ENCODE results near the gene OS9. TPM values are rescaled to one million over a fixed set of nuclear protein-coding genes. Genes with fewer than 3 reads are reported as not detected.

Gene OS9
- total RNA-seq, 1 experiment from 2014 or later = 152 TPM

DNA sequence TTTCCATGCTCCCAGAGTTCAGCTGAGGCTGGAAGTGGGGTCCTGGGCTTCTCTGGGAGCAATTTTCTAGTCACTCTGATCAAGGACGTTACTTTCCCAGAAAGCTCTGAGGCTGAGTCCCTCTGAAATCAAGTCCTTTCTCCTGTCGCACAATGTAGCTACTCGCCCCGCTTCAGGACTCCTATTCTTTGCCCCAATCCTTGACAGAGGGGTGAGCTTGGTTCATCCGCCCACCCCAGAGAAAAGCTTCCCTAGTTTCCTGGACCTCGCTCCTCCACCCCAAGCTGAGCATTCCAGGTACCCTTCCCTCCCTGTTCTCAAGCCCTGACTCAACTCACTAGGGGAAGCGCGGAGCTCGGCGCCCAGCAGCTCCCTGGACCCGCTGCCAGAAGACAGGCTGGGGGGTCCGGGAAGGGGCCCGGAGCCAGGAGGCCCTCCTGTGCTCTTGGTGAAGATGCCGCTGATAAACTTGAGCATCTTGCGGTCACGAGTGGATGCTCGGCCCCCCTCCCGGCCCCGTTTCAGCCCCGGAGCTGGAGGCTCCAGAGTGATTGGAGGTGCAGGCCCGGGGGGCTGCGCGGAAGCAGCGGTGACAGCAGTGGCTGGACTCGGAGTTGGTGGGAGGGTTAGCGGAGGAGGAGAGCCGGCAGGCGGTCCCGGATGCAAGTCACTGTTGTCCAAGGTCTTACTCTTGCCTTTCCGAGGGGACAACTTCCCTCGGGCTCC is 43.0 kb downstream of the OS9 start:
- DNase-seq (ENCODE audit: low read depth) = no peak

DNA sequence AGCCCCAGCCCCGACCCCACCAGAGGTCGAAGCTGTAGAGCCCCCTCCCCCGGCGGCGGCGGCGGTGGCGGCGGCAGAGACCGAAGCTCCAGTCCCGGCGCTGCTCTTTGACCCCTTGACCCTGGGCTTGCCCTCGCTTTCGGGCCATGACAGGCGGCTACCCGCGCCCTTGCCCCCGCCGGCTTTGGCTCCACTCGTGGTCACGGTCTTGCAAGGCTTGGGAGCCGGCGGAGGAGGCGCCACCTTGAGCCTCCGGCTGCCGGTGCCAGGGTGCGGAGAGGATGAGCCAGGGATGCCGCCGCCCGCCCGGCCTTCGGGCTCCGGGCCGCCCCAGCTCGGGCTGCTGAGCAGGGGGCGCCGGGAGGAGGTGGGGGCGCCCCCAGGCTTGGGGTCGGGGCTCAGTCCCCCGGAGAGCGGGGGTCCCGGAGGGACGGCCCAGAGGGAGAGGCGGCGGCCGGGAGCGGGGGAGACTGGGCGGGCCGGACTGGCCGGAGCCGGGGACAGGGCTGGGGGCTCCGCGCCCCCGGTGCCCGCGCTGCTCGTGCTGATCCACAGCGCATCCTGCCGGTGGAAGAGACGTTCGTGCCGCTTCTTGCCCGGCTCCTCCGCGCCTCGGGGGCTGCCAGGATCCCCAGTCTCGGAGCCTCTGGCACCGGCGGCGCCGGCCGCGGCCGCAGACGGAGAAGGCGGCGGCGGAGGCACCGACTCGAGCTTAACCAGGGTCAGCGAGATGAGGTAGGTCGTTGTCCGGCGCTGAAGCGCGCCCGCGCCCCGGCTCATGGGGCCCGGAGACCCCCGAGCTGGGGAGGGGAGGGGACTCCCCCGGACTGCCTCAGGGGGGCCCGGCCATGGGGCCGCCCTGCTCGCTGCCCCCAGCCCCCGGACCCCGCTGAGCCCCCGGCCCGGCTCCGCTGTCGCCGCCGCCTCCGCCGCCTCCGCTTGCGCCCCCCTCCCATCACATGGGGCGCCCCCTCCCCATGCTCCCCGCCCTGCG is 43.8 kb downstream of the OS9 start:
- no peak for DNase-seq (ENCODE audit: low read depth)

DNA sequence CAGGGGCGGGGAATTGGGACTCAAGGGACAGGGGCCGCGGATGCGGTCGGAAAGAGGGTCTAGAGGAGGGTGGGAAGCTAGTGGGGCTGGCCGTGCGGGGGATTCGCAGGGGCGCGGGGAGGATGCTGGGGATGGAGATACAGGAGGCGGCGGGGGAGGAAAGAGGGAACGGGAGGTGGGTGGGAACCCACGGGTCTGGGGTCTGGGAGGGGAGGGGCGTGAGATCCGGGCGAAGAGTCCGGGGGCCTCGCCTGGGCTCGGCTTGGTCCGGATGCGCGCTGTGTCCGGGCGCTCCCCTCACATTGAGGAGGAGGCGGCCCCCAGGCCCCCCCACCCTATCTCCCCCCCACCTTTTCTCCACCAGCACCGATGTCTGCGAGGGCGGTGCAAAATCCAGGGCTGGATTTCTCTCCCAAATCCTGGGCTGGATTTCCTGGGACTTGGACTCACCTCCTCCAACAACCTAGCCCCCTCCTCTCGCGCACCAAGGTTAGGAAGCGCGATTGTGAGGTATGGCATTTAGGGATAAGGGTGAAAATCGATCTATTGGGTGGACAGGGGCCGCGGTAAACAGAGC is 44.8 kb downstream of the OS9 start, which contains the start of gene AGAP2:
Gene AGAP2, minus strand, starts transcription at position 82 of the 577 bp plus-strand sequence. CDS start 496 bp downstream, outside the sequence.
- DNase-seq (ENCODE audit: low read depth) = peak; percentile 21

DNA sequence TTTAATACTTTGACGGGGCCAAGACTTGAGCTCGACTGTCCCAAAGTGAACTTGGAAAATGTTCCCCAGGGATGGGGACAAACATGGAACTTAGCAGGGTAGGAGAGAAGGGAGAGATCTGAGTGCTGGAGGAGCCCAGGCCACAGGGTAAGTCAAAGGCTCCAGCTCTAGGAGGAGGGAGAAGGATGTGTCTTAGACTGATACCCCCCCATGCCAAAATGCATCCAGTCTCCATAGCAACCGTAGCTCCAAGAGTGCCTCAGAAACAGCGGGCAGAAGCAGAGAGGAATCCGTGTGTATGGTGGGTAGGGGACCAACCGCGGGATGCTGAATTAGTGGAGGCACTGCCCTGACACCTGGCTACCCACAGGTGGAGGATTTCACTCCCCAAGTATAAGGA is 45.5 kb downstream of the OS9 start:
- DNase-seq (ENCODE audit: low read depth) = no peak

DNA sequence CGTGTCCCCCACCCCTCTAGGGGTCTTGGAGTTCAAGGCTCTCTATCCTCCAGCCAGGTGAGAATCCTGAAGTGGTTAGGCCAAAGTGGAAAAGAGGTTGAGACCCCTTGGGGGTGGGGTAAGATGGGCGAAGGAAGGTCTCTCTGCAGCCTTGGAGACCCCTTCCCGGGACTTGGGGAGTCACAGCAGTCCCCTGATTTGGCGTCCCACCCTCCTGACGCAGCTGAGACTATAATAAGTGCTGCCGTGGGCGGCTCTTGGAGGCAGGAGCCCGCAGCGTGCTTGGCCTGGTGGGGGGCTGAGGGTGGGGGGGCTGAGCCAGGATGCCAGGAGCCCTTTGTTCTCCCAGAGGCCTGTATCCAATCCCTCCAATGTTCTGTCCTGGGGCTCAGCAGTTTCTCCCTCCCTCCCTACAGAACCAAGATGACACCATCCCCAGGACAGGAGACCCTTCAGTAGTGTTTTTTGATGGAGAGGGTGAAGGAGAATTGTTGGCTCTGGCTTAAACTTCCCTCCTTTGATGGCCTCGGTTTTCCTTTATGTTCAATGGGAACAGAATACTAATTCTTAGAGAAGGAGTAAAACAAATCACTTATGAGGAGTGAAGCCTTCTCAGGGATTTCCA is 46.1 kb downstream of the OS9 start:
- DNase-seq (ENCODE audit: low read depth) = no peak

DNA sequence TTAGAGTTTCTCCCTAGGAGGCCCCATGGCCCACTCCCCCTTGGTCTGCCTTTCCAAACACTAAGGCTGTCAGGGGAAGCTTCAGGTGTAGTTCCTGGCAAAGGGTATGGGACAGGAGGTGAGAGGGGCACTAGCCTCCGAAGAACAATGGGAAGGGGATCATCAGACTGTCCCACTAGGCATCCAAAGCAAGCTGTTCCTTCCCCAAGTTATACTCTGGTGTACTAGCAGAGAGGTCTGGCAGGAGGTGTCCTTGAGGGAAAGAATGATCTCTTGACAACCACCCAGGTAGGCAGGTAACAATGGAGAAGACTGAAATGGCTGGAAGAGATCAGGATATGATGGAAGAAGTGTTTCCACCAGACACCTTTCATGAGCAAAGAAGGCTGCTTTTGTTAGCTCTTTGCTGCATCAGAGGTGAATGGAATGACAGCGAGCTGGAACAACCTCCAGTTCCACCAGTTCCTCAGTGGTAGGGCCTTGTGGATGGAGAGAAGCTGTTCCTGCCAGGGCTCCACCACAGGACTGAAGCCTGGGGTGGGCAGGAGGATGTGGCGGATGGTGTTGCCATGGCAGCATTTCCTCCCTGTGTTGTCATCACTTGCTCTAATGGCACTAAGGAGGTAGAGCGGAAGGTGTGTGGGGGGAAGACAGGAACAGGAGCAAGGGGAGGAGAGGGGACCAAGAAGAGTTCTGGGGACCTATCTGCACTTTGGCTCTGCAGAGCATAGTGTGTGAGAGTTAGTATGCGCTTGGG is 46.9 kb downstream of the OS9 start:
- no peak for DNase-seq (ENCODE audit: low read depth)

DNA sequence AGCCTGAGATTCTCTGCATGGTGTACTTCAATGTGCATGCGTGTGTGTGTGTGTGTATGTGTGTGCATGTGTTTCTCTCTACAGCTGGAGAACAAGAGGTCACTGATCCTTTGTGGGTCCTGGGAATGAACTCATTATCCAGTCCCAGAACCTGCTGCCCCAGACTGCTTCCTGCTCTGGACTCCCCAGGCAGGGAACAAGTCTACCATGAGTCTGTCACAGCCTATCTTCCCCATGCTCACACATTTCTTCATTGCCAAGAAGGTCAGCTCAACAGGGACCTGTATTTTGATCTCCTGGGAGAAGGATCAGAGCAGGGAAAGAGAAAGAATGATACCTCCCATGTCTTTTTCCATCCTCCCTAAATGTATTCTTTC is 47.5 kb downstream of the OS9 start:
- no peak for DNase-seq (ENCODE audit: low read depth)

DNA sequence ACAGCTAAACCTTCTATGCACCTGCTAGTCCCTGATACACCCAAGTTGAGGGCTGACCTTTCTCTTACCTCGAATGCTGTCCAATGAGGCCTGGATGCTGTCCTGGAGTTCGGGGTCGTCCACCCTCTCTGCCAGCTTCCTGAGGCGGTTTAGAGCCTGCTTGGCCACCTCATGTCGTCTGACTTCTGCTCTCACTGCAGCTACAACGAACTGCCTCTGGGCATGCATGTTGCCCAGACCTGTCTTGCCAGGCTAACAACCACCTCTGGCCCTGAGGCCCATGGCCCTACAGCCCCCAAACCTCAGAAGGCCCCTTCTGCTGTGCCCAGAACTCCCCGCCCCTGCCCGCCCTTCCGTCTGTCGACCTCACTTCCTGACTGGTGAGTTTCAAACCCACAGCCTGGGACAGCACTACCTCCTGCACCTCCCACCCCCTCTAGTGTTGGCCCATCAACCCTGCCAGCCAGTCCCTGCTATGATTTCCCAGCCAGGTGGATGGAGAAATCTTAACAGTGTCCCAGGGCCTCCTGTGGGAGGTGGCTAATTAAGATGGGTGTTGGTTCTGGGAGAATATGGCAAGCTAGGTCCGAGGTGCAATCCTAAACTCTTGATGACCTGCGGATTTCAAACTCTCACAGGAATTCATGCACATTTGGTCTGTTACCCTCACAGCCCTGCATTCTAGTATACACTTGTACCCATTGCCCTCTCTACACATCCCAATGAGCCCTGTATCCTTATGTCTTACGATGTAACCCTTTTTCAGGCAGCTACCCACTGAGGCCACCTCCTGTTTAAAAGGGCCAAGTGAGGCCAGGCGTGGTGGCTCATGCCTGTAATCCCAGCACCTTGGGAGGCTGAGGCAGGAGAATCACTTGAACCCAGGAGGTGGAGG is 48.2 kb downstream of the OS9 start:
- DNase-seq (ENCODE audit: low read depth) = no peak

DNA sequence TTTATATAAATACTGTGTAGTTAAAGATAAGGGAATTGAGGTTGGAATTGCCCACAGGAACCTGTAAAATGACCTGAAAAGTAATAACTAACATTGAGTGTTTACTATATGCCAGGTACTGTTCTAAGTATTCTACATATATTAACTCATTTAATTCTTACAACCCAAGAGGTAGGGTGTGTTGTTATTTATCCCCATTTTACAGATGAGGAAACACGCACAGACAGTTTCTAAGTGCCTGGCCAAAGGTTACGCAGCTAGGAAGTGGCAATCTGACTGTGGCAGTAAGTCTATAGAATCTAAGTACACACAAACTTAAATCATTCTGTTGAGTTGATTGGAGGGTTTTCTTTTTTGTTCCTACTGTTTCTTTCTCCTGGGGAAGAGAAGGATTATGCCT is 49.8 kb downstream of the OS9 start:
- DNase-seq (ENCODE audit: low read depth) = no peak

DNA sequence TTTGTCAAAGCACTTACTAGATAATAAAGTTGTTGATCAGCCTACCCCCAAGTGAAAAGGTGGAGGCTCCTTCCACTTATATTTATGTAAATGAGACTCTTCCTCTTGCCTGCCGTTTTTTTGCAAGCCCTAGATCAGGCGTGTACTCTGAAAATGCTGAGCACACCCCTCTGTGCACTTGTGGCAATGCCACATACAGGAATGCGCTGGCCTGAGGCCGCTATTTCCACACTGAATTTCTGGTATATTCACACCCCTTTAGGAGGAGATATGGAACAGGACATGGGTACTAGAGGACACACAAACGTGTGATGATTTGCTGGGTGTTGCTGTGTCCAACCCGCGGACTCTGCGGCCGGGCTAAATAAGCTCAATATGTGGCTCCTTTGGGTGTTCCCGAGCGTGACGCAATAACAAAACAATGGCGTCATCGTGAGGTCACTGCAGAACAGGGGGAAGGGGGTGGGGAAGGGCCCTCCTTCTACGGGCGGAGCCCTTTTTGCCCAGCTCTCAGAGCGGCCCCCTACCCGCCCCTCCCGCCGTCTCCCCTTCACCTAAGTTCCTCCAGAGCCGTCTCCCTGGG is 50.4 kb downstream of the OS9 start:
- DNase-seq (ENCODE audit: low read depth) = no peak

DNA sequence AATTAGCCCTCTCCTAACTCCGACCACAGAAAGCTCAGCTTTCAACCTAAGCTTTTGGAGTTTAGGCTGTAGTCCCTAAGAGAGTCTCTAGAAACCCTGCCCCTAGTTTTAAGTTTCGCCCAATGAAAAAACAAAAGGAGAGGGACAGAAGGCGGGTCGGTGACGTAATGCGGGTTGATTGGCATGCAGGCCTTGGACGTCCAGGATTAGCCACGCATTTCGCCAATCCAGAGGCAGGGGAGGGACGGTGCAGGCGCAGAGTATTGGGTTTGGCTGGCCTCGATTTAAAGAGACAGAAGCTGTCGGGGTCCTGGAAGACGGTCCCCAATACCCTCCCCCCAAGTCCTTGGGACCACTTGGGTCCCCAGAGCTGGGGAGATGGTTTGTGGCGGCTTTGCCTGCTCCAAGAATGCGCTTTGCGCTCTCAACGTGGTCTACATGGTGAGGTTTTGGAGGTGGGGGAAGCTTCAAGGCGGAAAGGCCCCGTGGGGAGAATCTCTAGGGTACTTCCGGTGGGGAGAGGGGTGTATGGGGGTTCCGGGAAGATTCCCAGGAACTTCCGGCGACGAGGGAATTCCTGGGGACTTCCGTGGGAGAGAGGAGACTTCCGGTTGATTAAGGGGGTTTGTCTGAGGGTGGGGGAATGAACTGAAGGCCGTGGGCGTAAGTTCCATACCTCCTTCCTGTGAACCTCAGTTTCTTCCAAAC is 51.0 kb downstream of the OS9 start, which contains the start of gene TSPAN31:
Gene TSPAN31, plus strand, starts transcription at position 263 of the 708 bp plus-strand sequence. Its CDS starts 116 bp downstream, at position 379.
- DNase-seq (ENCODE audit: low read depth) = peak; percentile 98

DNA sequence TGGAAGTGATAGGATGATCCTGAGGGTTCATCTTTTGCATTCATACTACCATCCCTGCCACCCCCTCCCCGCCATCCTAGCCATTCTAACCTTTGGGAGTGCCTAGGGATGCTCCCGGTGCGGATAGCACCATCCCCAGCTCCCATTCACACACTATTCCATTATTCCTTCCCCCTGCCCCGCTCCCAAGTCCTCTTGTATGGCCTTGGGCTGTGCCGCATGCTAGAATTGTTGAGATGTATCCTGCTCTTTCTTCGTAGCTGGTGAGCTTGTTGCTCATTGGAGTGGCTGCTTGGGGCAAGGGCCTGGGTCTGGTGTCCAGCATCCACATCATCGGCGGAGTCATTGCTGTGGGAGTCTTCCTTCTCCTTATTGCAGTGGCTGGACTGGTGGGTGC is 51.6 kb downstream of the OS9 start:
- no peak for DNase-seq (ENCODE audit: low read depth)

DNA sequence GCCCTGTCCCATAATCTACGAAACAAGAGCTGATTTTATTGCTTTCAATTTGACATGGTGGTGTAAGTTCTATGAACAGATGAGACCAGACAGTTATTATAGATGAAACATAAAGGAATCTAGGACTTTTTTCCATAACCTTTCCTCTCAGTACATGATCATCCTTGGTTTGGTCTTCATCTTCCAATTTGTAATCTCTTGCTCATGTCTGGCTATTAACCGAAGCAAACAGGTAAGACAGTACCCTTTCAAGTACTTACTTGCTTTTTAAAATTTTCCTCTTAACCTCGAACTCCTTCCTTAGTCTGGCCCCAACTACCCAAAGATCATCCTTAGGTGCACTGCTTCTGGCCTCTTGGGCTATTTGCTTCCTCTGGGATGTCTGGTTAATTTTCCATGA is 52.1 kb downstream of the OS9 start:
- DNase-seq (ENCODE audit: low read depth) = no peak

DNA sequence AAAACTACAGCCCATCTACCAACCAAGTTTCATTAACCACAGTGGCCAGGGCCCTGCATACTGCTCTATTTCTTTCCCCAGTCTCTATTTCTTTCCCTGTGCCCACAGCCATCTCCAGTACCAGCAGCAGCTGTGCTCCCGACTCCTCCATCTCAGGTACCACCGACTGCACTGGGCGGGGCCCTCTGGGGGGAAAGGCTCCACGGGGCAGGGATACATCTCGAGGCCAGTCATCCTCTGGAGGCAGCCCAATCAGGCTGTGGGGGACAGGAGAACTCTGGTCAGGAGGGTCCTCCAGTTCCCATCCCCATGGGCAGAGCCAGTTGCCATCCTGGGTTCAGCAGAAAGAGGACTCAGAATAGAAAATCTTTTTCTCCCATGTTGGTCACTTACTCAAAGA is 55.1 kb downstream of the OS9 start:
- DNase-seq (ENCODE audit: low read depth) = no peak

DNA sequence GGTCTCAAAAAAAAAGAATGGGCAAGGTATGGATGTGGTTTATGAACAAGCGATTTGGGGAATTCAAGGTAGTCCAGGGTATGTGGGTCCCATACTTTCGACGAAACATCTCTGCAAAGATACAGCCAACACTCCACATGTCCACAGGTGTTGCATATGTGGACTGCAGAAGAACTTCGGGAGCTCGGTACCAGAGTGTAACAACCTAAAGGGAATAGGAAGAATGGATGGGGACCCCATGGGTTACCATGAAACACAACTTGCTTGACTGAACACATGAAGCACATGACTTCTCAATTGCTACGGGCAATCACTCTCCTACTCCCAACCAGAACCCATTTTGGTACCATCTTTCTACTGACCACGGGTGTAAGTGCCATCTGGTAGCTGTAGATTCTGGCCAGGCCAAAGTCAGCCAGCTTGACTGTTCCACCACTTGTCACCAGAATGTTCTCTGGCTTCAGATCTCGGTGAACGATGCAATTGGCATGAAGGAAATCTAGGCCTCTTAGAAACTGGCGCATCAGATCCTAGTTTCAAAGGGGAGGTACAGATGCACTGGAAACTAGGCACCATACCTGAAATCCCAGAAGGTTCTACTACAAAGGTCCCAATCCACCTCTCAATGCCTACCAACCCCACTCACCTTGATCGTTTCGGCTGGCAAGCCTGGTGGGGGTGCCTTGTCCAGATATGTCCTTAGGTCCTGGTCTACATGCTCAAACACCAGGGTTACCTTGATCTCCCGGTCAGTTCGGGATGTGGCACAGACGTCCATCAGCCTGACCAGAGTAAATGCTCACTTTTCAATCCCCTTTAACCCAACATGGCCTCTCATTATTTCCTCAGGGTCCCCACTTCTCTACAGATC is 56.9 kb downstream of the OS9 start:
- DNase-seq (ENCODE audit: low read depth) = no peak

DNA sequence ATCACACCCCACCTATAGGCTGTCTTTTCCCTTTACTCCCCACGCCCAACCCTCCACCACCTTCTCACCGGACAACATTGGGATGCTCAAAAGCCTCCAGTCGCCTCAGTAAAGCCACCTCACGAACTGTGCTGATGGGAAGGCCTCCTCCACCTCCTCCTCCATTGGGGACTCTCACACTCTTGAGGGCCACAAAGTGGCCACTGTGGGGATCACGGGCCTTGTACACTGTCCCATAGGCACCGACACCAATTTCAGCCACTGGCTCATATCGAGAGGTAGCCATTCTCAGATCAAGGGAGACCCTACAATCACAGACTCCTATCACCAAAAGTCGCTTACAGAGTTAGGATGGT is 57.5 kb downstream of the OS9 start:
- DNase-seq (ENCODE audit: low read depth) = no peak

DNA sequence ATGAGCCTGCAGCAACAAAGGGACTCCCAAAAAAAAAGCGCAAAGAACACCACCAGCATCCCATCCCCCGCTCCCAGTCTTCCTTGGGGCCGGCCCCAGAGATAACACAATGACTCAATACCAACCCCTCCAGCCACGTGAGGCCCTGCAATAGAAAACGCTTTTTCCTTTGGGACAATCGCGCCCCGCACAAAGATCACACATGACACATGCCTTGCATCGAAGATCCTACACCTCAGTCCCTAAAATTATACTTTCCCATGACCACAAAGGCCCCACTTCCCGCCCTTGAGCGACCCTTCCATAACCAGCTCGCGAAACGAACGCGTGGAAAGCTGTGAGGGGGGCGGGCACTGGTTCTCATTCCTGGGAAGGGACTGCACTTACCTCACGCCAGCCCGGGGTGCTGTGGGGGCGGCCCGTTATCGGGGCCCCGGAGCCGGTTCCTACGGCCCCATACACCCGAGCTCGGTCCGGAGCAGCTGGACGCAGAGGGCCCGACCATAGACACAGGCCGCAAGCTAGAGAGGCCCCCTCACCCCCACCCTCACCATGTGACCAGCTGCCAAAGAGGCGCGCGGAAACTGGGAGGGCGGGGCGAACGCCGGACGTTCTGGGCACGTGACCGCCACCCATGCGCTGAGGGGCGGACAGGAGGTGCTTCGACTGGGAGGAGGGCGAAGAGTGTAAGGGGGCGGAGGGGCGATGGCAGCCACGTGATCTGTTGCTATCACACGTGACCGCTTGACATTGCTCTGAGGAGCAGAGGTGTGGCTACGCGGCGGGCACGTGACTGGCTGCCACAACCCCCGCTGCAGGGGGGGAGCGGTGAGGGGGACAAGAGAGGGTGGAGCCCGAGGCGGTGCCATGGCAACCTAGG is 58.1 kb downstream of the OS9 start, which contains the start of gene CDK4:
Gene CDK4, minus strand, starts transcription at position 523 of the 880 bp plus-strand sequence. CDS start 593 bp downstream, outside the sequence.
- peak; percentile 99 for DNase-seq (ENCODE audit: low read depth)

Measured in RPMI7951 (cell line).